ENCODE data around the gene TMCC2.

Gene TMCC2

GRCh38 chr1:205319081-205320018, 91.6 kb downstream of the TMCC2 start:
- peak in 4 of 56 donors; percentile 8 to 25 (median 14) for DNase-seq

- DNase-seq = peak; percentile 42 to 94 (median 82)
These were observed 93.6 kb downstream of the TMCC2 start, which contains the start of gene NUAK2 for GRCh38 chr1:205321162-205321958. TSS of gene NUAK2 (minus strand) at chr1:205321745. CDS start at chr1:205321628, 117 bp downstream.

DNA sequence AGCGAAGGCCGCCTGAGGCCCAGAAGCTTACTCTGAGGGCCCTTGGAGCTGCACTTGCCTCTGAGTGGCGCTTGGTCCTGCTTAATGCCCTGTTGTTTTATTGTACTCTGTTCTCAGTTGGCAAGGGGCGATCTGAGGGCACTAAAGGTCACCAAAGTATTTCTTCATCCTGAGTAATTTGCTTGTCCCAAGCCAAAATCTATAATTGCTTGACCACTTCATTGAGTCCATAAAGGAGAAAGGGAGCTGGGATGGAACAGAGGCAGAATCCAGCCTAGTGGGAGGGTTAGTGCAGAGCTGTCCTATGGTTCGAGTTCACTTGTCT, 94.2 kb downstream of the TMCC2 start:
- DNase-seq = no peak

All from nucleus accumbens (tissue), 56 donors.